SK-N-MC (cell line): ENCODE data around the gene DDX59.

Experiments used
- EZH2 ChIP-seq: fragments of 200-600 bp; sonication (generic); IDR thresholded peaks from one replicate; pipeline ENCODE4 v1.6.1; 2017; ENCODE audit warnings: antibody characterized with exemption
- POLR2AphosphoS5 ChIP-seq: IDR thresholded peaks from 2 replicates; pipeline ENCODE4 v1.6.1; 2012; ENCODE audit warnings: mild to moderate bottlenecking, low read depth, low read length, borderline replicate concordance

GRCh38 chr1:200670242-200671118 lies 773 bp upstream of the DDX59 start:
- TF ChIP-seq EZH2 = no peak
- no peak; the same call in 1 of the 2 replicates for TF ChIP-seq POLR2AphosphoS5
